HG03139 (cell line): ENCODE results near the gene LAX1.
"Not testable (repeated sequence)": the region's sequence is repeated elsewhere in the genome, so short reads cannot be mapped to it uniquely, and the experiment has no call there.

Experiments used
- ATAC-seq: cut with Tn5 transposase; IDR thresholded peaks from one replicate; pipeline ENCODE4 v1.9.1; 2021; ENCODE audit not compliant: unreplicated experiment

Gene LAX1

GRCh38 chr1:203765029-203765837 lies at the start of gene LAX1:
Gene LAX1 (plus strand): TSS chr1:203765183. CDS start chr1:203765566, 383 bp downstream.
- no peak for ATAC-seq

- ATAC-seq = no peak
These were observed 47.9 kb upstream of the LAX1 start for GRCh38 chr1:203717120-203717519.

GRCh38 chr1:203720242-203720641 lies 44.7 kb upstream of the LAX1 start:
- no peak for ATAC-seq

GRCh38 chr1:203722909-203723308 lies 42.1 kb upstream of the LAX1 start:
- no peak for ATAC-seq

GRCh38 chr1:203726417-203726867 lies 38.5 kb upstream of the LAX1 start:
- ATAC-seq = no peak

GRCh38 chr1:203733009-203733863 lies 31.7 kb upstream of the LAX1 start:
- no peak for ATAC-seq

- no peak for ATAC-seq
These were observed 22.5 kb upstream of the LAX1 start for GRCh38 chr1:203742436-203742835.

GRCh38 chr1:203743091-203743571 lies 21.9 kb upstream of the LAX1 start:
- no peak for ATAC-seq

GRCh38 chr1:203744075-203744972 lies 20.7 kb upstream of the LAX1 start:
- no peak for ATAC-seq

GRCh38 chr1:203746281-203746680 lies 18.7 kb upstream of the LAX1 start:
- no peak for ATAC-seq

- no peak for ATAC-seq
These were observed 13.9 kb upstream of the LAX1 start for GRCh38 chr1:203751051-203751450.

- not testable (repeated sequence) for ATAC-seq
These were observed 13.2 kb upstream of the LAX1 start for GRCh38 chr1:203751618-203752361.

- peak; percentile 66 for ATAC-seq
These were observed 10.5 kb upstream of the LAX1 start for GRCh38 chr1:203754455-203754864.

GRCh38 chr1:203756036-203756435 lies 8.9 kb upstream of the LAX1 start:
- no peak for ATAC-seq

GRCh38 chr1:203758749-203759148 lies 6.2 kb upstream of the LAX1 start:
- ATAC-seq = not testable (repeated sequence)

- no peak for ATAC-seq
These were observed 4.5 kb upstream of the LAX1 start for GRCh38 chr1:203760506-203760905.

GRCh38 chr1:203761958-203762357 lies 3.0 kb upstream of the LAX1 start:
- not testable (repeated sequence) for ATAC-seq

GRCh38 chr1:203763505-203763904 lies 1.5 kb upstream of the LAX1 start:
- no peak for ATAC-seq

GRCh38 chr1:203764105-203765028 lies 616 bp upstream of the LAX1 start:
- no peak for ATAC-seq
